ENCODE data around the gene CLTB.

Gene CLTB

GRCh38 chr5:176382721-176383120 is 33.6 kb downstream of the CLTB start:
- no peak for DNase-seq (ENCODE audit: low read depth)

- DNase-seq (ENCODE audit: low read depth) = no peak
Measured at GRCh38 chr5:176381979-176382378, 34.4 kb downstream of the CLTB start.

GRCh38 chr5:176381423-176381822 is 34.9 kb downstream of the CLTB start:
- DNase-seq (ENCODE audit: low read depth) = no peak

GRCh38 chr5:176379881-176380280 is 36.5 kb downstream of the CLTB start:
- no peak for DNase-seq (ENCODE audit: low read depth)

- DNase-seq (ENCODE audit: low read depth) = no peak
Measured at GRCh38 chr5:176373100-176373818, 43.1 kb downstream of the CLTB start.

- no peak for DNase-seq (ENCODE audit: low read depth)
Measured at GRCh38 chr5:176371621-176372539, 44.5 kb downstream of the CLTB start.

GRCh38 chr5:176369934-176370711 is 46.2 kb downstream of the CLTB start:
- no peak for DNase-seq (ENCODE audit: low read depth)

- DNase-seq (ENCODE audit: low read depth) = no peak
Measured at GRCh38 chr5:176368726-176369125, 47.6 kb downstream of the CLTB start.

GRCh38 chr5:176366232-176366894 is 50.0 kb downstream of the CLTB start:
- DNase-seq (ENCODE audit: low read depth) = no peak

- DNase-seq (ENCODE audit: low read depth) = no peak
Measured at GRCh38 chr5:176365351-176366231, 50.7 kb downstream of the CLTB start, which contains the start of gene ARL10. Gene ARL10 (plus strand): TSS chr5:176365487. CDS start chr5:176365564, 77 bp downstream.

- no peak for DNase-seq (ENCODE audit: low read depth)
Measured at GRCh38 chr5:176364765-176365350, 51.5 kb downstream of the CLTB start.

- no peak for DNase-seq (ENCODE audit: low read depth)
Measured at GRCh38 chr5:176362233-176362490, 54.2 kb downstream of the CLTB start.

GRCh38 chr5:176361437-176362232 is 54.7 kb downstream of the CLTB start, which contains the start of gene KIAA1191:
Gene KIAA1191 (minus strand): TSS chr5:176361764. CDS start chr5:176359508, 2,256 bp downstream.
- DNase-seq (ENCODE audit: low read depth) = peak; percentile 80

- DNase-seq (ENCODE audit: low read depth) = no peak
Measured at GRCh38 chr5:176360894-176361436, 55.4 kb downstream of the CLTB start.

- DNase-seq (ENCODE audit: low read depth) = no peak
Measured at GRCh38 chr5:176359658-176360057, 56.7 kb downstream of the CLTB start.

GRCh38 chr5:176356179-176356566 is 60.2 kb downstream of the CLTB start:
- no peak for DNase-seq (ENCODE audit: low read depth)

- no peak for DNase-seq (ENCODE audit: low read depth)
Measured at GRCh38 chr5:176355400-176356178, 60.8 kb downstream of the CLTB start.

- no peak for DNase-seq (ENCODE audit: low read depth)
Measured at GRCh38 chr5:176353533-176353932, 62.8 kb downstream of the CLTB start.

Data from fibroblast of the conjunctiva (primary cell).